NCI-H1048 (cell line): ENCODE data around the gene KIF26A.

Experiments used
- DNase-seq: peaks from one replicate; lab custom pipeline; 2025; lab: John Stamatoyannopoulos, UW

KIF26A gene

DNA sequence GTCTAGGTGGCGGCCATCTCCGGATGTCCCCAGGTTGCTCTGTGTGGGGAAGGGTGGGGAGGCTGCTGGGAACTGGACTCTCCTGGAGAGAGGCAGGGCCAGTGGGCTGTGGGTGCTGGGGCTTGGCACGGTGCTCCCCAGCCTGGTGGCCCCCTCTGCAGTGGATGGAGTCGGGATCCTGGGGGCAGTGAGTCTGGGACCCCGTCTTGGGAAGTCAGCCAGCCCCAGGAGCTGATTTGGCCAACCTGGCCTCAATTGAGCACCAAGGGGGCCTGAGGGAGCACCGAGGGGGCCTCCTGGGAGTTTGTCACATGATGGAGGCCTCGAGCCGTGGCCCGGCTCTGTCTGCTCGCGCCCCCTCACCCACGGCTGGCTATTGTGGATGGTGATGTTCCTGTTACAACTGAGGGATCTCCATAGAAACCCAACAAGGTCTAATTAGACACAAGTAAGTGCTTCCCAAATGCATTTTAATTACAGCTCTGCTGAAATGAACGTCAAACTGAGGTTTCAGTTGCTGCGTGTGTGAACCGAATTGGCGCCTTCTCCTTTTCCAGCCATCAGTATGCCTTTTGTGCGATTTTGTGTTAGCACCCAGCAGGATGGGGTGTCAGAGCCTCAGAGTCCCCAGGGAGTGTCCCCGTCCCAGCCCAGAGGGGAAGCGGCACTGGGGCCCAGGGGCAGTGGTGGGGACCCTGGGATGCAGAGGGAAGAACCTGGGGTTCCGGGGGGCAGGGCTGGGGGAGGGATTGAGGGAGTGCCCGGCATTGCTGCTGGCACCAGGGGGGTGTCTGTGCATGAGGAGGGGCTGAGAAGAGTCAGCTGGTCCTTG, 71.8 kb downstream of the KIF26A start:
- DNase-seq, result no peak

DNA sequence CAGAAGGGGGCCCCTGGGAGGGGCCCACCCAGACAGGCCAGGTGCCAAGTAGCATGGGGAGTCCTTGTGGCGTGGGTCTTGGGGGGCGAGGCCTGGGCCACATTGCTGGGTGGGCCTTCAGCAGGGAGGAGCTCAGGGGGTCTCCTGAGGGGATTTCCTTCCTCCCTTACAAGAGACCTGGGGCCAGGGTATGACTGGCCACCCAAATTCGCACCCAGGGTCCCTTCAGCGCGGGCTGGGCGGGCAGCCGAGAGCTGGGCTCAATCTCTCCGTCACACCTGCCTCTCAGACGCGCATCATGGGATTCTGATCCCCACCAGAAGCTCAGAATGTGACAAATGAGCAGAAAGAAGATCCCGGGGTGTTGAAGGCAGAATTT, 72.4 kb downstream of the KIF26A start:
- no peak for DNase-seq

DNA sequence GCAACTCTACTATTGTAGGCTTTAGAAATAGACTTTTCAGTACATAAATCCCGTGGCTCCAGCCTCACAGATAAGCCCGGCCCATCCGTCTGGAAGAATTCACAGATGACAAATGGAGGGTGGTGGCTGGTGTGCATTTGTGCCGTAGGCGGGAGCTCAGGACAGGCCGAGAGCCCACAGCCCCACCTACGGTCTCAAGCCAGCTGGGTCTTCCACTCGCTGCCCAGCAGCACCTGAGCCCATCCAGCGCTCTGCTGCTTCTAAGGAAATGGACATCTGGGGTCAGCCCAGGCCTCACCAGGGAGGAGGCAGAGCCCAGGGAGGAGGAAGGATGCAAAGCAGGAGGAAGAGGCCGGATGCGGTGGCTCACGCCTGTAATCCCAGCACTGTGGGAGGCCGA, 72.8 kb downstream of the KIF26A start:
- no peak for DNase-seq

DNA sequence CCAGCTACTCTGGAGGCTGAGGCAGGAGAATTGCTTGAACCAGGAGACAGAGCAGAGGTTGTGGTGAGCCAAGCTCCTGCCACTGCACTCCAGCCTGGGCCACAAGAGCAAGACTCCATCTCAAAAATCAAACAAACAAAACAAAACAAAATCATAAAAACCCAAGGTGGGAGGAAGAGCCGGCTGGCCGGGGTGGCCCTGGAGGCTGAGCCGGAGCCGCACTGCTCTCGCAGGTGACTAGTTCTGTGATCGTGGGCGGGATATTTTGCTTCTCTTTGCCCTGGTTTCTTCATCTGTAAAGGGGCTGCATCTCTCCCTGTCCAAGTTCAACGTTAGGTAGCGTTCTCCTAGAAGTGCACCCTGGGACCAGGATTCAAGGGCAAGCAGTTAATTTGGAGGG, 73.4 kb downstream of the KIF26A start:
- no peak for DNase-seq

DNA sequence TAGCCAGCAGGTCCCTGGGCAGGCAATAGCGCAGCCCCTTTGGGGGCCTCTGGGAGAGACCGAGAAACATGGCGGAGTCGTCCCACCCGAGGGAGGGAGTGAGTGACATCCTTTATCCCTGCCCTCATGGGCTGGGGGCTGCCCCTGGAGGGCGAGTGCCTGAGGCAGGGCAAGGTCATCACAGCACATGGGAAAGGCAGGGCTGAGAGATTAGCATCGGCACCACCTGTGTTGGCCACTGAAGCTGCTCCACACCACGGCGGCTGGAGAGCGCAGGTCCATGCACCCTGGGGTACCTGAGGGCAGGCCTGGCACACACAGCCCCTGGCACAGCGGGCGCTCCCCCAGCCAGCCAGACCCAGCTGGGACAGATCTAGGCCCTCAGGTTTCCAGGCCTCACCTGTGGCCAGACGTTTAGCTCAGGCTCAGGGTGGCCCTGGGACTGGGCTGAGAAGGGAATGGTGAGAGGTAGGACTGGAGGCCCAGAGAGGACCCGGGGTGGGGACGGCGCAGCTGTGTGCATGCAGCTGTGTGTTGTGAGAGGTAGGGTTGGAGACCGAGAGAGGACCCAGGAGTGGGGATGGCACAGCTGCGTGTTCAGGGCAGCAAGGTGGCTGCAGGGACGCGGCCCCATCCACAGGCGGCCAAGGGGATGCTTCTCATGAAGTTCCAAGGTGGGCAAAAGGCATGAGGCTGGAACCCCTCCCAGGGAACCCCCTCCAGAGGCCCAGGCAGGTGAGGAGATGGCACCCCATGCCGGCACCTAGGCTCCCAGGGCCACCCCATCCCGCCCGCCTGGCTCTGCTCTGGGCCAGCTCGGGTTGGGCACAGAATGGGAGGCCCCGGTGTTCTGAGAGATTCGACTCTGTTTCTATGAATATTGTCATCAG, 74.1 kb downstream of the KIF26A start:
- no peak for DNase-seq

DNA sequence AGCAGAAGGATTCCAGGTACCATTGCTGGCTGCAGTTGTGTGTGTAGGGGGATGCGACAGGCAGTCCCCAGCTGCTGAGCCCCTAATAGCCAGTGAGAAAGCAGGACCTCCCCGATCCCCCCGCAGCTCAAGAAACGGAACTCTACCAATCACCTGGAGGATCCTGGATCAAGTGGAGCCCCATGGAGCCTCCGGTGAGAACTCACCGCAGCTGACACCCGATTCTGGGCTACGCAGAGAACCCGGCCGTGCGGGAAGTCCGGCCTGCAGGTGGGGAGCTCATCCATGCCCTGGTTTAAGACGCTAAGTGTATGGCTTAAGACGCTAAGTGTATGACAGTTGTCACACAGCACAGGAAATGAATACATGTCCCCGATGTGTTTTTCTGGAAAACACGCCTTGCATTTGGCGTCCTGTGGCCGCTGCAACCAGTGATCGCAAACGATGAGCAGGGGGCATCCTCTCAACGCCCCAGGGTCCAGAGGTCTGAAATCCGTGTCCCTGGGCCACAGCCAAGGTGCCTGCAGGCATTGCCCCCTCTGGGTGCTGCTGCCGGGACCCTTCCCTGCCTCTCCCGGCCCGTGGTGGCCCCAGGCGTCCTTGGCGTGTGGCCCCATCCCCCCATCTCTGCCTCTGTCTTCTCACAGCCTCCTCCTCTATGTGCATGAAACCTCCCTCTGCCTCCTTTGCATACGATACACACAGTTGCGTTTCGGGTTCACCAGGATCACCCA, 75.1 kb downstream of the KIF26A start:
- no peak for DNase-seq

DNA sequence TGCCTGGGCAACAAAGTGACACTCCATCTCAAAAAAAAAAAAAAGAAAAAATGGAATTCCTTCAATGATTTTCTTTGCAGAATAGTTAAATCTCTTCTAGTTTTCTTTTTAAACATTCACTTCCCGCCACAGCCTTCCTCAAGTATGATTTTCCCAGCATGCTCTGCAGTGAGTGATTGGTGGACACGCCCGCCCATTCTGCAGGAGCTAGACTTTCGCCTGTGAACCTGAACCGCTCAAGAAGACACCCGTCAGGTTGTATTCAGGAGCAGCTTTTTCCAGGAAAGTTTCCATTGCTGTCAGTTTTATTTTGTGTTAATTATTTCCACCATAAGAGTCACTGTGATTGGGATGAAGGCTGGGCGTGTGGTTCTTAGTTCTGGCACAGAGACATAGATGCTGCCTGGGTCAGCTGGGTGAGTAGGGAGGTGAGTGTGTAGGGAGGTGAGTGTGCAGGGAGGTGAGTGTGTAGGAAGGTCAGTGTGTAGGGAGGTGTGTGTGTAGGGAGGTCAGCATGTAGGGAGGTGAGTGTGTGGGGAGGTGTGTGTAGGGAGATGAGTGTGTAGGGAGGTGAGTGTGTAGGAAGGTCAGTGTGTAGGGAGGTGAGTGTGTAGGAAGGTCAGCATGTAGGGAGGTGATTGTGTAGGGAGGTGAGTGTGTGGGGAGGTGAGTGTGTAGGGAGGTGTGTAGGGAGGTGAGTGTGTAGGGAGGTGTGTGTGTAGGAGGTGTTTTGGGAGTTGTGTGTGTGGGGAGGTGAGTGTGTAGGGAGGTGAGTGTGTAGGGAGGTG, 76.2 kb downstream of the KIF26A start:
- DNase-seq, result no peak

DNA sequence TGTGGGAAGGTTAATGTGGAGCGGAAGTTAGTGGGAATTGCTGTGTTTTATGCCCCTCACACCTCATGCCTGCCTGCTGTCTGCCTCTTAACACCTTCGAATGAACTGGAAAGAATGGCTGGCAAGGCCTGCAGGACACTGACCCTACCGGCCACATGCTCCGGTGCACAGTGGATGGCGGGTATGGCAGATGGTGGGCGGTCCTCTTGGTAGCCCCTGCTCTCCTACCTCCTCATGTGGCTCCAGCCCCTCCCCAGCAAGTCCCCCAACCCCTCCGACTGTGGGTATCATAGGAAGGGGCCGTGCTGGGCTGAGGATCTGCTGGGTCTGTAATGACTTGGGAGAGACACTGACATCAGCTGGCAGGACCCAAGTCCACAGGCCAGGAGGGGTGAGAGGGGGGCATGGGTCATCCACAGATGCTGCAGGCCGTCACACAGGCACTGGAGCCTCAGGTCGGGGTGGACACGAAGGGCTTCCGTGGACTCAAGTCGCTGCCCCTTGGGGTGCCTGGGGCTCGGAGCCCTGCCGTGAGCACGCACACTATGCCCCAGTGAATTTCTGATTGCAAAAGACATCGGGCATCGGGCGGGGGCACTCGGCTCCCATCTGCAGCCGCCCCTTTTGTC, 77.4 kb downstream of the KIF26A start:
- no peak for DNase-seq

DNA sequence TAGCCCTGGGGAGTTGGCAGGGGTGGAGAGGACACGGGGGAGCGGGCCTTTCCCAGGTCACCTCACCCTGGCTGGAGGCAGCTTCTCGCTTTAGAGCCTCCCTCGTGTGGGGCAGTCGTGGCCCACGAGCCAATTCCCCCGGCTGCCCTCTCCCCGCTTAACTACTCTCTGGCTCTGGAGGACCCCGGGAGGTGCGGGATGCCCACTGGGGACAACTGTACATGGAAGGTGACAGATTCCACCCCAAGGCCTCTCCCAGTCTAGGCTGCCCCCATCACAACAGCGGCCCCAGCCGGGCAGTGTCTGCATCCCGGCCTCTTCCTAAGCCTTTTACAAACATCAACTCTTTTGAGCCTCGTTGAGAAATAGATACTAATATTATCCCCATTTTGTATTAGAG, 78.1 kb downstream of the KIF26A start:
- no peak for DNase-seq

DNA sequence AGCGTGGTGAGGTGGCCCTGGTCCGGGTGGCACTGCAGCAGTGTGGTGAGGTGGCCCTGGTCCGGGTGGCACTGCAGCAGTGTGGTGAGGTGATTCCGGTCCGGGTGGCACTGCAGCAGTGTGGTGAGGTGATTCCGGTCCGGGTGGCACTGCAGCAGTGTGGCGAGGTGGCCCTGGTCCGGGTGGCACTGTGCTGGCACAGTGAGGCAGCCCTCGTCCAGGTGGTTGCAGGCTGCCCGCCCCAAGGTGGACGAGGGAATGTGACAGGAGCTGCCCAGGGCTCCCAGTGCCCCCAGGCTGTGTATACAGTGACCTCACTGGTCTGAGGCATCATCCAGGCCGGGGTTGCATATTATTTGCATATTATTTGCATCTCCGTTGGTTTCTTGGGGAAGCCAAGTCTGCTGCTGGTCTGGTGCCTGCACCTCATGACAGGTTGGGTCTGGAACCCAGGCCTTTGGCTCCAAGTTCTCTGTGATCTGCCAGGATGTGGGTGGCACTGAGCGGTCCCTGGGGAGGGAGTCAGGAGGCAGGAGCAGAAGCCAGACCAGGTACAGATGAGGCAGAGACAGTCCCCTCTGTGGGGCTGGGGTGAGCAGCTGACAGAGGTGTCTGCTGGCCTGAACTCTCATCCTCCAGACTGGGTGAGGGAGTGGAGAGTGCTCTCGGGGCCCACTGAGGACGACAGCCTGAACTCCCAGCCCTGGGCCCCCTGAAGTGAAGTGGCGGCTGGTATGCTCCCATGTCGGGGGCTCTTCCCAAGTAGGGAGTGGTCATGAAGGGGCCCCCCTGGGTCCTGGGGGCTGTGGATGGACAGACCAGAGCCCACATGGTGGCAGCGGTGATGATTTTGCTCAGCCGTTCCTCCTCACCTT, 79.3 kb downstream of the KIF26A start:
- no peak for DNase-seq

DNA sequence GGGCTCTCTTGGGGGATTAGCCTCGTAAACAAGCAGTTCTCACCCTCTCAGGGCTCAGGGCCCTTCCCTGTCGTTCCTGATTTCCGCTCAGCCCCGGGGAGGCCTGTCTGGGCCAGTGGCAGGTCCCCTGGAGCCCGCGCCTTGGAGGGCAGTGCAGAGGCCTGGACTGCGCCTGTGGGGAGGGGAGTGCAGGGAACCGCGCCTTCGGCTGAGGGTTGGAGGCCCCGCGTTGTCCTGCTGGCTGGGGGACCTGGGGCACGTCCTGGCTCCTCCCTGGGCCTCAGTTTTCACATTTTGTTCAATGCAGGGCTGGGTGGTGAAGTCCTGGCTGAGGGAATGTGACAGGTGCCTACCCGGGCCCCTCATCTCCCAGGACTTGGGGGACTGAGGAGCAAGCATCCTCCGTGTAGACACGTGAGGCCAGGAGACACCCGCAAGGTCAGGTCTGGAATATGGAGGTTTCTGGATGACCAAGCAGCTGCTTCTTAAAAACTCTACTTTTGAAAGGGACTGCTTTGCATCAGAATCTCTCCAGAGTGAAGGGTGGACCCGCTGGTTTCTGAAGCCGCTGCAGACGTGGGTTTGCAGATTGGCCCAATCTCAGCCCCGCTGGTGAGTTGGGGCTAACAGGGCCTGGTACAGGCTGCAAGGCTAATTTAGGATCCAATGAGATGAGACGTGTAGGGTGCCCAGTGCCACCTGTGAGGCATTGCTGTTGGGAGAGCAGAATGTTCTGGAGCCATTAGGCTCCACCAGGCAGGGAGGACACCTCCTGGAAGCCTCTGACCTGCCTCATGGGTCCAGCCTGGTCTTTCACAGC, 80.2 kb downstream of the KIF26A start:
- no peak for DNase-seq

DNA sequence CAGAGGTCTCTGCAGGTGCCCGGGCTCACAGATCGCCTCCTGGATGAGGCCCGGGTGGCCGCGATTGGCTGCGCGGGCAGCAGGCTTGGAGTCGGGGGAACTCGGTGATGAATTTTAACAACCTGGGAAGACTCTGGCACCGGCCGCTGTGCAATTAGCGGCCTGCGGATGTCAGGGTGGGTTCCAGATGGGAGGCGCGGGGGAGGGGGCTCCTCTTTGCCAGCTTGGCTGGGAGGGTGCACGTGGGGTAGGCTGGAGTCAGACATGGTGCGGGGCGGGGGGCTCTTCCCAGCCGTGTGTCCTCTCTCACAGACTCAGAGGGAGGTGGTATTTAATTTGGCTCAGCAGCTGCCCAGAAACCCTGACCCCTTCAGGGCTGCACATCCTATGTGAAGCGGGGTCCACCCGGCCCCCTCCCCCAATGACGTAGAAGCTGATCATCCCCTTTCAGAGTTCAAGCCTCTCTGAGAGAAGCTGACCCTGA, 81.4 kb downstream of the KIF26A start:
- no peak for DNase-seq

DNA sequence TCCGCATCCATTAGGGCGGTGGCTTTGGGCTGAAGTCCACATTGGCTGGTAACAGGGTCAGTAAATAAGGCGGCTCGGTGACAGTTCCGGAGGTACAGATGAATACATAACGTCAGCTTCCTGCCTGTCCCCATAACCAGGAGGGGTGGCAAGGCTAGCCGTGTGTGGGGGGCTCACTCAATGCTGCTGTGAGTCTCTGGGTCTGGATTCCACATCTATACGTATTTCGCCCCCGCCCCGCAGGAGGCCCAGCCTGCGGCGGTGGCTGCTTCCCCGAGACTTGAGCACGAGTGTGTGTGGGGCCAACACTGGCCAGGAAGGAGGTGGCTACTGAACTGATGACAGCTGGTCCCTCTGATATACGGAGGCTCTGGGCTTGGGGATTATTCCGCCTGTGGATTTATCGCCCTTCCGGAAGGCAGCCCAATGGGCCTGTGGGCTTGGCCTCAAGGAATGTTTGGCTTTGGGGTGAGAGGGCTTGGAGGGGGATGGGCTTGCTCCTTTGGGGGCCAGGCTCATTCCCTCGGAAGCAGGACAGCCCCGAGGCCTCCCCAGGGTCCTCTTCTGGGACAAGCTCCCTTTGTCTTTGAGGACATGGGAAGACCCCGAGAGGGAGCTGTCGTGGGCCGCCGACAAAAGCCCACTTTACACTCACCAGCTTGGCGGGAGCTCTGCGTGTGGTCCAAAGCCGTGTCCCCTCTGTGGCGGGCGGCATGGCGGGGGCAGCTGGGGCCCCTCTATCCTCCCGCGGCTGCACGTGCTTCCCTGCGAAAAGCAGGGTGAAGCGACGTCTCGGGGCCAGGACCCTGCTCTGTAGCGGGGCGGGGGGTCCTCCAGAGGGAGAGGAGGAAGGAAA, 82.1 kb downstream of the KIF26A start:
- no peak for DNase-seq

DNA sequence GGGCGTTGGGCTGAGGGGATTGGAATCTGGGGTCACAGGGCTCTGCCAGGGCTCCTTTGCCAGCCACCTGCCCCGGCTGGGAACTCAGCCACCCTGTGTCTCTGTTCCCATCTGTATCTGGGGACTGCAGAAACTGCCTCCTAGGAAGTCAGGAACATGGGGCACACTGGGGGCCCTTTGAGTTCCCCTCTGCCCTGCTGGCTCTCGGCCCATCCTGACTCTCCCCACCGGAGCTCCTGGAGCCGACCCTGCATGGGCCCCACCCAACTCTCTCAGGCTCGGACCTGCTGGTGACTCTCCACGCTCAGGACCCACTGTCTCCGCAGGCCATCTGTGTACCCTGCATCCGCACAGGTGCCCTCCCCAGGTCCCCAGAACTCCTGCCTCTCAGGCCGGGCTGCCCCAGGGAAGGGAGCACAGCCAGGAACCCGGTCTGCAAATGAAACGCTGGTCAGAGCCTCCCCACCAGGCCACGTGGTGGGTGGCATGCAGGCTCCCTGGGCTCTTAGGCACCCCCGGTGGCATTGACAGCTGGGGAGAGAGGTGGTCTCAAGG, 82.8 kb downstream of the KIF26A start:
- no peak for DNase-seq

DNA sequence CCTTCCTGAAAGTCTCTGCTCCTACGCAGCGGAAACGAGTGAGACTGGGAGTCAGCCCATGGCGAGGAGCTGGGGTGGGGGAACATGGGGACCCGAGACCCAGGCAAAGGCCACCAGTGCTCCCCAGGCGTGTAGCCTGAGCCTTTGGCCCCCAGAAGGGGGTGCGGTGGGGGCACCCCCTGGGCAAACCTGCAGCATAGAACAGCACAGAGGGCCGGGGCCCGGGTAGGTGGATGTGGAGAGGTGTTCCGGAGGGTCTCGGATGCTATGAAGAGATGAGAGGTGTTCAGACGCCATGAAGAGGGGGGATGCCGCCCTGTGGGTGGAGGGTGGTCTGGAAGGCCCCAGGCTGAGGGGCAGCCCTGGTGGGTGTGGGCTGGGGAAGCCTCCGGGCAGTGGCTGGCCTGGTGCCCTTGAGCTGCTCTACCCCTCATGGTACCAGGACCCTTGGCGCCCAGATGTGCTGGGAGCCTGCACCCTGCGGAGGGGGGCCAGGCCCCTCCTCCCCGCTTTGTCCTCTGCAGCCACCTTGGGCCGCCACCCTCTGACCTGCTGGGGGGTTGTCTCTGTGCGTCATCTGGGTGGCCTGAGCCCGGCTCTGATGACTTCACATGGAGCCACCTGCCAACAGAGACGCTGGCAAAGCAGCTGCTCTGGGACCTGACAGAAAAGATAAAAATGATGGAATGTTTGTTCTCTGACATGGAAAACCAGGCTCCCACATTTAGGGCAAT, 83.4 kb downstream of the KIF26A start:
- no peak for DNase-seq

DNA sequence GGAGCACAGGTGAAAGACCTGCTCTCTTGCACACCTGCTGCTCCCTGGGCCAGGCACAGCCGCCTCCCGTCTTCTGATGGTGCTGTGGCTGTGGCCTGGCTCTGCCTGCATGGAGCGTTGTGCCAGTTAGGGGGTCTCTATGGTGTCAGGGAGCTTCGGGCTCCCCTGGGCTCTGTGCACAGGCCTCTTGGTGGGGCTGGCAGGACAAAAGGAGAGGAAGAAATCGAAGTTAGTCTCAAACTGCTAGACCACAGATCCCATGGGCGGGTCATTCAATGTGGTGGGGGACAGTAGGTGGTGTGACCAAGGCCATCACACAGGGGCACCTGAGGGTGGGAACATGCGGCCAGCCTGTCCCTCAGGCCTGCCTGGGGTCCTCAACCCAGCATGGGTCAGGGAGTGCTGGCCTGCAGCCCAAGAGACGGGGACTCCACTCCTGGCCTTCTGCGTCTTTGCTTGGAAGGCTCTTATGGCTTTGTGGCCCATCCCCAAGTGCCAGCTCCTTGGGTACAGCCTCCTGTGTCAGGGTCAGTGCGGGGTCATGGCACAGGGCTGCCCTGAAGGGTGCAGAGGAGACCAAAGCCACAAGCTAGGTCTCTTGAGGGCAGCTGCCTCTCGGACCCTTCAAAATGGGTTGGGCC, 84.1 kb downstream of the KIF26A start:
- no peak for DNase-seq
